ENCODE data around the gene KCNK2. TPM values are rescaled to one million over a fixed set of nuclear protein-coding genes. Genes with fewer than 3 reads are reported as not detected.

KCNK2 gene
- total and polyA plus RNA-seq, 2 of the 4 experiments (the other 2 are of a cell fraction) = 45.9 to 86.9 TPM

- no peaks in the 10 kb centered on the region for H3K79me1 ChIP-seq (ENCODE audit: low read depth in 1 of 2, low read length in 2 of 2)
- H2BK20ac ChIP-seq (ENCODE audit: low read depth, low read length) = no peak overlapping the region
- DNase-seq (no peak), ATAC-seq (ENCODE audit: low read depth) (no peak)
- no peak overlapping the region for H2BK5ac ChIP-seq (ENCODE audit: low read depth, low read length, poor library complexity, severe bottlenecking)
- H3K36me3 ChIP-seq (ENCODE audit: control insufficient read depth, insufficient read depth, low read length) = no peaks in the 10 kb centered on the region
- no peak overlapping the region for H3K23ac ChIP-seq (ENCODE audit: low read depth, low read length)
- H3K4ac ChIP-seq (ENCODE audit: low read depth, low read length) = no peak overlapping the region
- no peak overlapping the region for H2BK15ac ChIP-seq (ENCODE audit: low read depth, low read length)
- H3K56ac ChIP-seq (ENCODE audit: extremely low read depth, insufficient read depth, low read length) = no peak overlapping the region
- H4K20me1 ChIP-seq (ENCODE audit: insufficient read depth, low read length) = no peaks in the 10 kb centered on the region
- no peak overlapping the region for H2AK5ac ChIP-seq (ENCODE audit: low read depth, low read length)
- no TSS peak for BruUV-seq (replicated peaks)
- no peak overlapping the region for H3K4me2 ChIP-seq (ENCODE audit: low read depth, low read length)
- no peak for TF ChIP-seq RAD21 (IDR thresholded peaks at IDR 0.05; ENCODE audit: low read length)
- TF ChIP-seq MAFK (IDR thresholded peaks at IDR 0.05; ENCODE audit: low read depth, low read length) = peak; percentile 98
- ChIA-PET POLR2A (ENCODE audit: unreplicated experiment) (no interaction called here), CTCF (no interaction called here)
- in situ Hi-C loops (cut with MboI; ENCODE audit: low sequenced_read_pairs) = no loop called here
- no peaks in the 10 kb centered on the region for H3K9me1 ChIP-seq (ENCODE audit: insufficient read depth, low read length)
- intact Hi-C loops (cut with micrococcal nuclease) = no loop called here
- H2AK9ac ChIP-seq (replicated peaks; ENCODE audit: low read depth, low read length, poor library complexity) = no peak overlapping the region
- no peak overlapping the region for H2AFZ ChIP-seq (replicated peaks; ENCODE audit: low read length, poor library complexity)
- dilution Hi-C loops (cut with HindIII; ENCODE audit: low sequenced_read_pairs, unreplicated experiment) = no loop called here
- H3K4me1 ChIP-seq (ENCODE audit: control insufficient read depth, insufficient read depth, low read length) = peaks cover 3% of the 10 kb centered on the region; the same call in 1 of the 2 replicates
- no peak overlapping the region for H3K27ac ChIP-seq (ENCODE audit: insufficient read depth, low read length)
- H3K4me3 ChIP-seq (ENCODE audit: insufficient read depth, low read depth, low read length) = no peak overlapping the region
- H4K8ac ChIP-seq (ENCODE audit: low read depth in 2 of 2, low read length in 2 of 2) = no peak overlapping the region
- H3K9me3 ChIP-seq (ENCODE audit: control insufficient read depth, insufficient read depth, low read length) = peaks cover 12% of the 10 kb centered on the region
- WGBS, 2 experiments (ENCODE audit: extremely low coverage in 2 of 2, insufficient read length in 1 of 2) = no CpG with 5 or more reads among the region's 2 CpGs
- no peak overlapping the region for H2BK120ac ChIP-seq (ENCODE audit: low read depth, low read length)
- no peak overlapping the region for H3K18ac ChIP-seq (ENCODE audit: low read depth, low read length)
- no peak overlapping the region for H3K9ac ChIP-seq (ENCODE audit: low read depth, low read length)
- H3K27me3 ChIP-seq (ENCODE audit: control insufficient read depth, insufficient read depth, low read length) = peaks cover 2% of the 10 kb centered on the region; the same call in 1 of the 2 replicates
- H4K91ac ChIP-seq (ENCODE audit: insufficient read depth, low read depth, low read length) = no peak overlapping the region
- H4K5ac ChIP-seq (ENCODE audit: low read depth, low read length) = no peak overlapping the region
- no peak overlapping the region for H3K14ac ChIP-seq (replicated peaks; ENCODE audit: low read depth, low read length)
These were observed 102.6 kb downstream of the KCNK2 start for GRCh38 chr1:215185067-215185620.
